Osteoblast (primary cell): ENCODE results near the gene COA1. TPM values are rescaled to one million over a fixed set of nuclear protein-coding genes. Genes with fewer than 3 reads are reported as not detected.
A peak's percentile ranks its signal among the peaks of the same experiment; 100 is the strongest.

Experiments used
- DNase-seq: peaks from one replicate; pipeline ENCODE4 v3.0.0; 2011; ENCODE audit warnings: low spot score, mixed read lengths; ENCODE audit not compliant: insufficient read length; ENCODE audit errors: missing footprints
- H2AFZ ChIP-seq: 2 replicates; pipeline ENCODE4 v1.6.0; 2011; ENCODE audit warnings: mild to moderate bottlenecking, low read length
- H3K27ac ChIP-seq: 2 replicates; pipeline ENCODE4 v1.5.1; 2011; ENCODE audit warnings: mild to moderate bottlenecking, low read depth, low read length, moderate library complexity
- H3K27me3 ChIP-seq: 2 replicates; pipeline ENCODE4 v1.6.0; 2012; ENCODE audit warnings: mild to moderate bottlenecking, control low read depth, inconsistent platforms, low read length, moderate library complexity; ENCODE audit not compliant: insufficient read depth
- H3K36me3 ChIP-seq: 2 replicates; pipeline ENCODE4 v1.5.1; 2011; ENCODE audit warnings: mild to moderate bottlenecking, low read length, control low read depth, moderate library complexity; ENCODE audit not compliant: insufficient read depth
- H3K4me1 ChIP-seq: 2 replicates; pipeline ENCODE4 v1.5.1; 2011; ENCODE audit warnings: mild to moderate bottlenecking, low read length, control low read depth, moderate library complexity; ENCODE audit not compliant: insufficient read depth
- H3K4me2 ChIP-seq: 2 replicates; pipeline ENCODE4 v1.6.0; 2011; ENCODE audit warnings: mild to moderate bottlenecking, low read length; ENCODE audit not compliant: insufficient read depth
- H3K4me3 ChIP-seq: fragments of 200-600 bp; sonication (generic); 3 replicates; pipeline ENCODE4 v1.5.1; 2012; ENCODE audit warnings: mild to moderate bottlenecking, low read length, inconsistent platforms; ENCODE audit not compliant: insufficient read depth
- H3K79me2 ChIP-seq: 2 replicates; pipeline ENCODE4 v1.6.0; 2012; ENCODE audit warnings: mild to moderate bottlenecking, low read length, control low read depth, inconsistent platforms; ENCODE audit not compliant: insufficient read depth
- H3K9me3 ChIP-seq: 2 replicates; pipeline ENCODE4 v1.5.1; 2011; ENCODE audit warnings: low read depth, low read length, control low read depth
- H4K20me1 ChIP-seq: 2 replicates; pipeline ENCODE4 v1.6.0; 2012; ENCODE audit warnings: mild to moderate bottlenecking, low read length, control low read depth; ENCODE audit not compliant: insufficient read depth
- CTCF ChIP-seq: IDR thresholded peaks from 2 replicates; pipeline ENCODE4 v1.5.1; 2011; ENCODE audit warnings: mild to moderate bottlenecking, low read depth, low read length, moderate library complexity; ENCODE audit errors: extremely low read depth
- total RNA-seq: library from RNA; depleted of rRNA; stranded (reverse); fragments of >200 nt; gene quantifications from 2 replicates; pipeline ENCODE4 v1.2.3, GENCODE V29; 2012

COA1 gene
- total RNA-seq, 1 donor, result 34.0 TPM

- Histone ChIP-seq H3K79me2 (peaks cover 49% of the 10 kb centered on the region), H3K27ac (no peak overlapping the region)
Observed at GRCh38 chr7:43701929-43702328, 27.4 kb downstream of the COA1 start.

DNA sequence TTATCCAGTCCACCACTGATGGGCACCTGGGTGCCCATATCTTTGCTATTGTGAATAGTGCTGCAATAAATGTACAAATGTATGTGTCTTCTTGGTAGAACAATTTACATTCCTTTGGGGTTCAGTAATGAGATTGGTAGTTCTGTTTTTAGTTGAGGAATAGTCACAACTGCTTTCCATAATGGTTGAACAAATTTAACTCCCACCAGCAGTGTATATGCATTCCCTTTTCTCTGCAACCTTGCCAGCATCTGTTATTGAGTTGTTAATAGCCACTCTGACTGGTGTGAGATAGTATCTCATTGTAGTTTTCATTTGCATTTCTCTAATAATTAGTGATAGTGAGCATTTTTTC, 27.8 kb downstream of the COA1 start:
- no peak overlapping the region for H3K27ac ChIP-seq
- no peak for TF ChIP-seq CTCF
- peaks cover 51% of the 10 kb centered on the region for H3K79me2 ChIP-seq
- peaks cover 31% of the 10 kb centered on the region for H3K4me1 ChIP-seq
- H3K27me3 ChIP-seq, result no peaks in the 10 kb centered on the region
- no peak overlapping the region for H3K4me2 ChIP-seq
- no peak for DNase-seq
- H4K20me1 ChIP-seq, result peaks cover 3% of the 10 kb centered on the region
- H3K4me3 ChIP-seq, result no peak overlapping the region
- no peaks in the 10 kb centered on the region for H3K36me3 ChIP-seq
- no peaks in the 10 kb centered on the region for H3K9me3 ChIP-seq
- no peak overlapping the region for H2AFZ ChIP-seq

More at GRCh38 chr7:43701929-43702328, 27.4 kb downstream of the COA1 start:
- H3K4me2 ChIP-seq, result no peak overlapping the region
- no peaks in the 10 kb centered on the region for H3K27me3 ChIP-seq
- H3K4me1 ChIP-seq, result peaks cover 31% of the 10 kb centered on the region
- no peaks in the 10 kb centered on the region for H3K9me3 ChIP-seq
- DNase-seq, result no peak
- TF ChIP-seq CTCF, result no peak
- no peaks in the 10 kb centered on the region for H3K36me3 ChIP-seq
- peaks cover 3% of the 10 kb centered on the region for H4K20me1 ChIP-seq
- H2AFZ ChIP-seq, result no peak overlapping the region
- H3K4me3 ChIP-seq, result no peak overlapping the region

DNA sequence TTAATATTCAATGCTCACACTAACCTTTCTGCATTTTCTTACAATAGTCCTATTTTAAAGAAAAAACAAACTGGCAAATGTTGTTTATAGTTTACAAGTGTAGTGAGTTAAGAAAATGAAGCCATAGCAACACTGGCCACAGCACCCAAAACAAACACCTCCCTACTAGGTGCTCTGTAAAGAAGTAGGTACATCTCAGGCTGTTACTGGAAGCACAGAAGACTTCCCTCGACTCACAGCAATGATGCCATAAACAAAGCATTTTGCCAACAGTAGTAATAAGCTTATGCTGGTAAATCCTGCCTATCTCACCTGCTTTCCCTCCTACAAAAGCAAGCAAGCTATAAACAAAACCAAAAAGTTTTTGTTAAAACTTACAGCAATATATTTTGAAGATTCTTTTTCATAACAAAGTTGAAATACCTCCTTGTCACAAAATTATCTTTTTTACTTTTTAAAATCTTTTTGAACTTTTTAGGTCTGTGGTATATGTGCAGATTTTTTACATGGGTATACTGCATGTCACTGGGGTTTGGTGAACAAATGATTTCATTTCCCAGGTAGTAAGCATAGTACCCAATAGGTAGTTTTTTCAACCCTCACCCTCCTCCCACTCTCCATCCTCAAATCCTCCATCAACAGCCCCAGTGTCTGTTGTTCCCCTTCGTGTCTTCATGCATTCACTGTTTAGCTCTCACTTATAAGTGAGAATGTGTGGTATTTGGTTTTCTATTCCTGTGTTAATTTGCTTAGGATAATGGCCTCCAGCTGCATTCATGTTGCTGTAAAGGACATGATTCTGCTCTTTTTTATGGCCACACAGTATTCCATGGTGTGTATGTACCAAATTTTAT, 28.4 kb downstream of the COA1 start:
- no peak overlapping the region for H2AFZ ChIP-seq
- no peak overlapping the region for H3K4me3 ChIP-seq
- TF ChIP-seq CTCF, result no peak
- peaks cover 3% of the 10 kb centered on the region for H4K20me1 ChIP-seq
- peak overlapping the region; percentile 67 for H3K27ac ChIP-seq
- peaks cover 57% of the 10 kb centered on the region for H3K79me2 ChIP-seq
- H3K27me3 ChIP-seq, result no peaks in the 10 kb centered on the region
- H3K4me2 ChIP-seq, result no peak overlapping the region
- H3K9me3 ChIP-seq, result no peaks in the 10 kb centered on the region
- no peak for DNase-seq
- no peaks in the 10 kb centered on the region for H3K36me3 ChIP-seq
- peaks cover 31% of the 10 kb centered on the region for H3K4me1 ChIP-seq

DNA sequence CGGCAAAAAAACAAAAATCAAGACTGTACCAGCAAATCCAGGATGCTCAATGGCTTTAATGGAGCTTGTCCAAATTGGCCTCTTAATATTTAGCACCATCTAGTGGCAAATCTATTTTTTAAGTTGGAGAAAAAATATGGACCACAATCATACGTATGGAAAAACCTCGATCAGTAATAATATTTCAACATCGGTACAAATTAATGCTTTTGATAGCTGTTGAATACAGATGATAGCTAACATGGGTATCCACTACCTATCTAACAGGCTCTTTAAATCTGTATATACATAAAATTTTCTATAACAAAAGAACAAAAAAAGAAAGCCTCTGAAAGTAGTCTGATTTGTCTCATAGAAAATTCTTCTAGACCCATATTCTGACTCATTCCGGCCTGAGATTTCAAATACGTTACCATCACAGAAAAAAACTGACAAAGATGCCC, 29.2 kb downstream of the COA1 start:
- H4K20me1 ChIP-seq, result no peaks in the 10 kb centered on the region
- H3K4me3 ChIP-seq, result peak overlapping the region; percentile 16
- H2AFZ ChIP-seq, result peak overlapping the region; percentile 19
- no peaks in the 10 kb centered on the region for H3K36me3 ChIP-seq
- H3K4me2 ChIP-seq, result peak overlapping the region; percentile 58
- TF ChIP-seq CTCF, result peak; percentile 68
- H3K27me3 ChIP-seq, result no peaks in the 10 kb centered on the region
- H3K9me3 ChIP-seq, result no peaks in the 10 kb centered on the region
- H3K79me2 ChIP-seq, result peaks cover 57% of the 10 kb centered on the region
- H3K27ac ChIP-seq, result peak overlapping the region; percentile 67
- no peak for DNase-seq
- H3K4me1 ChIP-seq, result peaks cover 36% of the 10 kb centered on the region
